EH (cell line): ENCODE measurements around the gene KCNJ6.

Experiments used
- DNase-seq: peaks from one replicate; pipeline ENCODE4 v3.0.0-alpha.2; 2015; ENCODE audit warnings: low read depth

Gene KCNJ6

DNA sequence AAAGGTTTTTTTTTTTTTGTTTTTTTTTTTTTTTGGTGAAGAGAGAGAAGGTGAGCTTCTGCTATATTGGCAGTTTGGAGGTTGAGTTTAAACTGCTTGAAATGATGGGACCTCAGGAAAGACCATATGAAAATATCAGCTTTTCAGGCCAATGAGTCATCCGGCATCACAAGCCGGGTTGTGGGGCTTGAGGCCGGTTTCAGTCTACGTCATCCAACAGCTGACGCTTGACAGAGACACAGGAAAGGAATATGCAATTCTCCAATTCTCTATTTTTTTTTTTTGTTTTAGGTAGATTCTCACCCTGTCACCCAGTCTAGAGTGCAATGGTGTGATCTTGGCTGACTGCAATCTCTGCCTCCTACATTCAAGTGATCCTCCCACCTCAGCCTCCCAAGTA is 52.4 kb downstream of the KCNJ6 start:
- DNase-seq: peak; percentile 69

DNA sequence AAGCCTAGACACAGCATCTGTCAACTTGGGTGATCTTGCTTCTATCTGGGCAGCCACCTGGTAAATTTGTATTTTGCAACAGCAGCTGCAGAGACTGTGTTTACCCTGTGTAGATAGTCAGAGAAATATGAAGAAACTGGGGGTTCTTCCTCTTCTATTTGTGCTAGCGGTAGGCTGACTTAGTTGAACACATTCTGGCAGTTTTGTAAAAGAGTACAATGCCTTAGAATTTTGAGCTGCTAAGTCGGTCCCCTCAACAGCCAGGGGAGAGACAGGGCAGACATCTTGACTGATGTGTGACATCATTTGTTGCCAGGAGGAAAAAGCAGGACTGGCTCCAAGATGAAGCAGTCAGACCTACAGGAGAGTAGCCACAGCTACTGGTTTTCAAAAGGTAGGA is 53.7 kb downstream of the KCNJ6 start:
- DNase-seq: peak; percentile 39

DNA sequence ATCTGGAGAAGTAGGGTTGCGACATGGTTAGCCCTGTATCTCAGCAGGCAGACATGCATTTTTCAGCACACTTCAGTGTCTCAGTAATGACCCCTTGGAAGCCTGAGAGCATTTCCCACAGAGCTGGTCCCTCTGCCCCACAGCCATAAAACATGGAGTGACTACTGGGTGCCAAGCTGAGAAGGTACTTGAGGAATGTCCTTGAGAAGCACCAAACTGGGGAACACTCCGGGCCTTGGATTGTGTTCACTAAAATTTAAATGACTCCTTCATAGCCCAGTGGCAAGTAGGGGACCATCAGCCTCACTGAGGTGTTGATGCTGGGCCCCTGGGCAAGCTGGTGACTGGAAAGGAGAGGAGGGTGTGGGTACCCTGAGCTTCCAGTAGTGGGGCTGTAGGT is 54.7 kb downstream of the KCNJ6 start:
- DNase-seq: no peak

GRCh38 chr21:37860416-37860815 is 55.8 kb downstream of the KCNJ6 start:
- DNase-seq: no peak

- DNase-seq: peak; percentile 92
Observed at GRCh38 chr21:37855647-37856625, 60.3 kb downstream of the KCNJ6 start.

- no peak for DNase-seq
Observed at GRCh38 chr21:37855271-37855646, 61.0 kb downstream of the KCNJ6 start.

DNA sequence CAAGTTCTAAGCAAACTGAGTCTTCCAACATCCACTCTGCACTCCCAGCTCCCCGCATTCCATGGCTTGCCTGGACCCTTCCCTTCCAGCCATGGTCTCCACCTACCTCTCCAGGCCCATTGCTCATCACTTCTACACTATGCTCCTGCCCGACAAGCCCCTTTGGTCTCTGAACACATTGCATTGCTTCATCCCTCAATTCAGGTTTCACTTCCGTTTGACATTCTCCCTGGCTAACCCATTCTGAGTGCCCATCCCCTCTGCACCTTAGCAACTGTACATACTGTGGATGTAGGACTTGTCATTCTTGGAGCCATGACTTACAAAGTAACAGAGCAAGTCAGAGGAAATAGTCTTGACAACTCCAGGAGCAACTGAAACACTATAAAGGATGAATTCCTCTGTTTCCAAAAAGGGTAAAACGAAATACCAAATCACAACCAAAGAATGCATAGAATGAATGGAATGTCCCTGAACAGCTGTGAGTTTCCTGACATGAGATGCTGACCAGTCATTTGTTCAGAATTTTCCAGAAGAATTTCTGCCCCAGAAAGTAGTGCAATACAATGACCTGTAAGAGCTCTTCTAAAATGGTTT is 66.7 kb downstream of the KCNJ6 start:
- peak; percentile 93 for DNase-seq

DNA sequence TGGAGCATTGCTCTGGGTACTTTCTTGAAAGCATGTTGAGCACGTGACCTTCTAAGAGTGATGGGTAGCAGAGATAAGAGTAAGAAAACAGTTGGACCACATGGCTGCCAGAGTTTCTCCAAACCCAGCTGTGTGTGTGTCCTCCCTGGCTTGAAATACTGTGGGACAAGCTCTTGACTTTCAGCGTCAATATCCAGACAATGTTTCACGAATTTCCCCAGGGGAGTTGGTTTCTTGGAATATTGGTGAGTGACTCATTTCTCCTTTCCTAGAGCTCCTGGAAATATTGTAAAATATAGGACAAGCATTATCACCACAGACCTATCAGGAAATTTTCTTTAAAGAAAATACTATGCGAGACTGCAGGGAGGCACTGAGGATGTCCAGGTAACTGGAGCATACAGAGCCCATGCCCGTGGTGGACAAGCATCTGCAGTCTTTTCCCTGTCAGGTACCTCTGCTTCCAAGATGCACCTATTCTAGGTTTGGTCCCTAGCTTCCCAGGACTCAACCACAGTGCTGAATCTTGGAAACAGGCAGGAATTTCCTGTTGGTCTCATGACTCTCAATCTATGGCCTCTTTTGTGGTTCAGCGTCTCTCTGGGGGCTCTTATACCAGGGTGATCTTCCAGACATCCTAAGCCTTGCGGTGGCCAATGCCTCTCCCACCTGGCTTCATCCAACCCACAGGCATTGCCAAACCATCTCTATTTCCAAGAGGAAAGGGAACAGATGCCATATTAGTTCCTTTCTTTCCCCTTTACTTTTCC is 67.4 kb downstream of the KCNJ6 start:
- peak; percentile 50 for DNase-seq

- DNase-seq: no peak
Observed at GRCh38 chr21:37845535-37845934, 70.7 kb downstream of the KCNJ6 start.

DNA sequence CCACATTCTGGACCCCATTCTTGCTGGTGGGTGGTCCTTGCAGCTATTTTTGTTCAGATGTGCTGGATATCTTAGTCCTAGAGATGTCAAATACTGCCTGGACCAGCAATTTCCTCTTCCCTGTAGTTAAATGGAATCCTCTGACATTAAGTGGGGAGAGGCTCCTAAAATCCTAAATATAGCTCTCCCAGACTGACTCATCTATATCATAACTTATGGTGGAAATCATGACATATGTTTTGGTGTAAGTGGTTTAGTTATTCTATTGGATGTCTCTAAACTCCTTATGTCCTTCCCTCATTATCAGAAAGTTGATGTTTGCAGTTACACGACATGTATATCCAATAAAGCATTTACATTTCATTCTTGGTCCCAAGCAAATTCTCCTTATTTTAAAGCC is 73.1 kb downstream of the KCNJ6 start:
- DNase-seq: peak; percentile 15

GRCh38 chr21:37842163-37842919 is 73.9 kb downstream of the KCNJ6 start:
- no peak for DNase-seq

DNA sequence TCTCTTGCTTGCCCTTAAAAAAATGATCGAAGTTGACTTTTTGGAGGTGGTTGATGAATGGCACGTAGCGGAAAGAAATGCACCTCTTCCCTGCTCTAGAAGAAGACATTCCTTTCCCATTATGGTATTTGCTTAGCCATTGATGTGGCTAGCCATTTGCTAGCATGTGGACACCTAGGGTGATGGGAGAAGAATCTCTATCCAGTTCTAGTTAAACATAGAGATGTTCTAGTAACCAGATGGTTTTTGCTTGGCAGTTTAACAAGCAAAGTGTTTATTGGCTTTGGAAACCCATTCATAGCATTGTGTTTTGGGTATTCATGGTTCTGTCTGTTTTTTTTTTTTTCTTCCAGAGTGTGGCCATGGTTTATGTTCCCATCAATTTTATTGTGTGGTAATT is 78.9 kb downstream of the KCNJ6 start:
- DNase-seq: no peak

- DNase-seq: no peak
Observed at GRCh38 chr21:37835481-37835880, 80.8 kb downstream of the KCNJ6 start.

DNA sequence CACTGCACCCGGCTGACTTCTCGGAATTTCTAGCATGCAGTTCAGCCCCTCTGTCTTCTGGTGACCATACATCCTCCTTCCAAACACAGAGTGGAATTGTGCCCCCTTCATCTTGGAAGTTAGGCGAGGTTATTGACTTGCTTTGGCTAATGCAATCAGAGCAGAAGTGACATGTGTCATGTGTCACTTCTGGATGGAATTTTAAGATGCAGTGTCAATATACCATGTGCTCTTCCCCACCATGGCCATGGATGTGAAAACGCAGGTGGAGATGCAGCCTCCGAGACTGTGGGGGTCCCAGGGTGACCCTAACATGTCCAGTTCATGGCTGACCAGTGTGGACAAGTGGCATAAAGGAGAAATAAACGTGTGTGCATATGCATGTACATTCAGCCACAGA is 83.0 kb downstream of the KCNJ6 start:
- no peak for DNase-seq

DNA sequence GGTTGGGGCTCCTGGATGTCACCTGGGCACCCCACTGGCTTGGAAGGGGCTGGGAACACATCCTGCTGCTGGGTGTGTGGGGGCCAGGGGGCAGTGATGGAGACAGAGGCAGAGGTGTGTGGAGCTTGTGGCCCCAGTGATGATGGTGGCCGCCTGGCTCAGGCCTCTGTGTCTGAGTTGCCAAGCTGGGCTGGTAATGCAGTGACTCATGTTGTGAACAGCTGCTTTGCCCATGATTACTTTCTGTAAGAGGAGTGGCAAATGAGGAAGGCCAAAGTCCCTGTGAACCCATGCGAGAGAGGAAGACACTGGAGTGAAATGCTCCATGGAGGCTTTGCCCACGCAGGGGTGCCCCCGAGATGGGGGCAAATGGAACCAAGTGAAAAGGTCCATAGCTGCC is 86.8 kb downstream of the KCNJ6 start:
- peak; percentile 69 for DNase-seq

- DNase-seq: no peak
Observed at GRCh38 chr21:37828991-37829390, 87.3 kb downstream of the KCNJ6 start.

DNA sequence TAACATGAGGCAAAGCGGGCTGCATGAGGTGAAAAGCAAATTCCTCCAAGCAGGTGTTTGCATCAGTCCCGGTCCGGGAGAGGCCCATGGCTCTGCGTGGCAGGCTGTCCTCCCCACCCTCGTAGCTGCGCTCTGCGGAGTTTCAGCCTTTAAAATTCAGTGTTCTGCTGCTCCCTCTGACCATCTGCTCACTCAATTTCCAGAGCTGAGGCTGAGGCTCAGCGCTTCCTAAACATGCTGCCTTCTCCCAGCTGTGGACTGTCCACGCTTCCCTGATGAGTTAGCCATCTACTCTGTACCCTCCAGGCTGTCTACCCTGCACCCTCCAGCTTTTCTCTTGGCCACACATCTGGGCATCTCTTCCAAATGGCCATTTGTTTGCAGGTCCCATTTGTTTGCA is 87.7 kb downstream of the KCNJ6 start:
- DNase-seq: no peak

GRCh38 chr21:37827913-37828312 is 88.3 kb downstream of the KCNJ6 start:
- DNase-seq: no peak

DNA sequence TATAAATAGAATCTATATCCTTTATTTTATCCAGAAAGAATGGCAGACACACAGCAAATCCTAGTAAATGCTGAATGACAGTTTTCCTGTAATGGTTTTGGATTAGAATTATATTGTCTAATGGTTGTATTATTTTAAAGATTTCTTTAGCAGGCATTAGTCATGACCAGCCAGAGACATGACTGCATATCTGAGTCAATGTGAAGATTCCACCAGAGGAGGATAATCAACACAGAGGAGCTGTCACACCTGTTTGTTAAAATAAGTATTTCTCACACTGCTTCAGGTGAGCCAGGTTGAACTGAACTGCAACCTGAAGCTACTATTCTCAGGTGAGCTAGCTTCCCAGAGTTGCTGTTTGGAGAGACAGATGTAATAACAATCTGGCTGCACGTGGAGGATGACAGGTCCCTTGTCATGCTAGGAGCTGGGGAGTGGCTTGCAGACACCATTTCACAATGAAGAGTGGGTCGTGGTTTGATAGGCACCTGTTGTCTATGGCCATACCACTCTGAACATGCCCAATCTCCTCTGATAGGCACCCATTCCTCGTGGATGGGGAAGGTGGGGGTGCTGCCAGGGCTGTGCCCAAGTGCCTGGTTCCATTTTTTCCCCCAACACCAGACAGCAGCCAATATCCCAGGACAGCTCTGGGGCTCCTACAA is 94.3 kb downstream of the KCNJ6 start:
- DNase-seq: peak; percentile 36

- no peak for DNase-seq
Observed at GRCh38 chr21:37821092-37821491, 95.2 kb downstream of the KCNJ6 start.

DNA sequence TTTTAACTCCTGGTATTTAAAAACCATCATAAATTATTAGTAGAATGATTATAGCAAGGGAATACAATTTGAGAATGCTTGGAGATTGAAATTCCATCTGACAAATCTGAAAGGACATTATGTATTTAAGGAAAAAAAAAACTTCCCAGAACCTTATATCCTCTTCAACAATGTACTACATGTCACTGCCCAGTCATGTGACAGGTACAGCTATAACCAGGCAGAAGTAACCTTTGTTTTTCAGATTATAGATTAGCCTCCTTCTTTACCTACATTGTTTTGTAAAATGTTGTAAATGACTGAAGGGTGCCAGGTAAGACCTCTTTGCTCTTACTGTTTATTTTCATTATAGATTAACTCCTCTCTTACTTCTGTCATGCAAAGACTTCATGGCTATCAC is 96.9 kb downstream of the KCNJ6 start:
- DNase-seq: no peak

DNA sequence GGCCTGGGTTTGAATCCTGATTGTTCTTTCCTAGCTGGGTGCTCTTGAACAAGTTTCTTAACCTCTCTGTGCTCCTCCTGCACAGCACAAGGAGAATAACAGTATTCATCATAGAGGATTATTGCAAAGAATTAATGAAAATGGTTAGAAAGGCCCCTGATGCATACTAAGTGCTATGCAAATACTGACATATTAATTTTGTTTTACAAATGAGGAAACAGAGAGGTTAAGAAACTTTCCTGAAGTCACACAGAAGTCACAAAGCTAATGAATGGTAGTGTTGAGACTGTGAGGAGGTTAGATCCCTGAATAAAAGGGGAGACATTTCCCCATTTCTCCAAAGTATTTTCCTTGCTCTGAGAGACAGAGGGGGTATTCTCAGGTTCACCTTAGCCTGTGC is 99.0 kb downstream of the KCNJ6 start:
- DNase-seq: no peak
